Measurements from ENCODE around the gene ZBTB7A.

Gene ZBTB7A

GRCh38 chr19:4018140-4018613 lies 48.5 kb downstream of the ZBTB7A start:
- no peaks in the 10 kb centered on the region for H3K27me3 ChIP-seq (ENCODE audit: insufficient read depth, low read depth, severe bottlenecking)
- H3K27ac ChIP-seq, result no peak overlapping the region
- no peak overlapping the region for H3K4me3 ChIP-seq (ENCODE audit: low read depth, low read length)
- TF ChIP-seq, protein P1, sequence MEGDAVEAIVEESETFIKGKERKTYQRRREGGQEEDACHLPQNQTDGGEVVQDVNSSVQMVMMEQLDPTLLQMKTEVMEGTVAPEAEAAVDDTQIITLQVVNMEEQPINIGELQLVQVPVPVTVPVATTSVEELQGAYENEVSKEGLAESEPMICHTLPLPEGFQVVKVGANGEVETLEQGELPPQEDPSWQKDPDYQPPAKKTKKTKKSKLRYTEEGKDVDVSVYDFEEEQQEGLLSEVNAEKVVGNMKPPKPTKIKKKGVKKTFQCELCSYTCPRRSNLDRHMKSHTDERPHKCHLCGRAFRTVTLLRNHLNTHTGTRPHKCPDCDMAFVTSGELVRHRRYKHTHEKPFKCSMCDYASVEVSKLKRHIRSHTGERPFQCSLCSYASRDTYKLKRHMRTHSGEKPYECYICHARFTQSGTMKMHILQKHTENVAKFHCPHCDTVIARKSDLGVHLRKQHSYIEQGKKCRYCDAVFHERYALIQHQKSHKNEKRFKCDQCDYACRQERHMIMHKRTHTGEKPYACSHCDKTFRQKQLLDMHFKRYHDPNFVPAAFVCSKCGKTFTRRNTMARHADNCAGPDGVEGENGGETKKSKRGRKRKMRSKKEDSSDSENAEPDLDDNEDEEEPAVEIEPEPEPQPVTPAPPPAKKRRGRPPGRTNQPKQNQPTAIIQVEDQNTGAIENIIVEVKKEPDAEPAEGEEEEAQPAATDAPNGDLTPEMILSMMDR (IDR thresholded peaks at IDR 0.05; ENCODE audit: low read depth, low read length), result no peak
- H3K9me3 ChIP-seq (ENCODE audit: severe bottlenecking), result no peaks in the 10 kb centered on the region
- H3K36me3 ChIP-seq, result peaks cover 70% of the 10 kb centered on the region
- DNase-seq, result no peak

- Histone ChIP-seq H3K4me3 (ENCODE audit: low read depth, low read length) (no peak overlapping the region), H3K9me3 (ENCODE audit: severe bottlenecking) (no peaks in the 10 kb centered on the region), H3K27ac (no peak overlapping the region), H3K27me3 (ENCODE audit: insufficient read depth, low read depth, severe bottlenecking) (no peaks in the 10 kb centered on the region), H3K36me3 (peaks cover 72% of the 10 kb centered on the region)
- TF ChIP-seq, protein P1 (IDR thresholded peaks at IDR 0.05; ENCODE audit: low read depth, low read length), result no peak
- DNase-seq, result no peak
Observed at GRCh38 chr19:4016903-4017638, 49.6 kb downstream of the ZBTB7A start.

- H3K36me3 ChIP-seq, result peaks cover 68% of the 10 kb centered on the region
Observed at GRCh38 chr19:4016486-4016885, 50.2 kb downstream of the ZBTB7A start.

GRCh38 chr19:4015705-4016402 lies 50.8 kb downstream of the ZBTB7A start:
- Histone ChIP-seq H3K4me3 (ENCODE audit: low read depth, low read length) (no peak overlapping the region), H3K27me3 (ENCODE audit: insufficient read depth, low read depth, severe bottlenecking) (no peaks in the 10 kb centered on the region), H3K9me3 (ENCODE audit: severe bottlenecking) (no peaks in the 10 kb centered on the region), H3K27ac (no peak overlapping the region), H3K36me3 (peaks cover 69% of the 10 kb centered on the region)
- no peak for DNase-seq
- TF ChIP-seq, protein P1 (IDR thresholded peaks at IDR 0.05; ENCODE audit: low read depth, low read length), result no peak

More at GRCh38 chr19:4016486-4016885, 50.2 kb downstream of the ZBTB7A start:
- Histone ChIP-seq H3K9me3 (ENCODE audit: severe bottlenecking) (no peaks in the 10 kb centered on the region), H3K4me3 (ENCODE audit: low read depth, low read length) (no peak overlapping the region), H3K27ac (no peak overlapping the region), H3K27me3 (ENCODE audit: insufficient read depth, low read depth, severe bottlenecking) (no peaks in the 10 kb centered on the region)
- TF ChIP-seq, protein P1 (IDR thresholded peaks at IDR 0.05; ENCODE audit: low read depth, low read length), result no peak
- no peak for DNase-seq

DNA sequence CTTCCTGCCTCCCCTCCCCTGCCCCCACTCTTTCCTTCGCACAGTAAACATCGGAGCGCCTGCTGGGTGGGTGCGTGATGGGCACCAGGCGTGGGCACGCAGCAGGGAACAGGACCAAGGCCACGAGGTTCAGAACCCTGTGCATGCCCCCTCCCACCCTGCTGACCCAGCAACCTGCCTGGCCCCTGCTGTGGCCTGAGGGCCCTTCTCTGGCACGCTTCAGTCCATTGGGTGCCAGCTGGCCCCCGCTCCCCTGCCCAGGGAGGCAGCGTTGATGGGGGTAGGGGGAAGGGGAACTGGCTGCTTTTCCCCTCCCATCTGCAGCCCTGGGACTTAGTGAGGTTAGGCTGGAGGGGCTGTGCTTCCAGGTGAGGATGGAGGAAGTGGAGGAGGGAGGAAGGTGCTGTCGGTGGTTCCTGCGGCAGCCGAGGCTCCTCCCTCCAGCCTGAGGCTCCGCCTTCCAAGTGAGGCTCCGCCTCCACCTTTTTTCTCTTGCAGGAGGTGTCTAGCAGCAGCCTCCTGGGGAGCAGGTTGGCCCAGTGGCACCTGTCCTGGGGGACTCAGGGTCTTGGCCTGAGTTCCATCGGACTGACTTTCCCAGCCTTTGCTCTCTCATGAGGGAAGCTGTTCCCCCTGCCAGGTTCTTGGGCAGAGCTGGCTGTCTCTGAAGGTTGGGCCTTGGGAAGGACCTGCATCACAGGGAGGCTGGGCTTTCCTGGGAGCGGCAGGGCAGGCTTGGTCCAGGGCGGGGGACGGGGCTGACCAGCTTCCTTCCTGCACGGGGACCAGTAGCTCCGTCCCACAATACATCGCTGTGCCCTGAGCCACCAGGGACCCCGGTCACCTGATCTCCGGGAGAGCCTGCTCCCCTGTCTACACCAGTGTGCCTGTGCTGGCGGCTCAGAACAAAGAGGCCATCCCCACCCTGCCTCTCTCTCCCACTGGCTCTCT lies 51.9 kb downstream of the ZBTB7A start:
- no peaks in the 10 kb centered on the region for H3K27me3 ChIP-seq (ENCODE audit: insufficient read depth, low read depth, severe bottlenecking)
- H3K4me3 ChIP-seq (ENCODE audit: low read depth, low read length), result no peak overlapping the region
- peaks cover 71% of the 10 kb centered on the region for H3K36me3 ChIP-seq
- no peak for DNase-seq
- H3K27ac ChIP-seq, result no peak overlapping the region
- H3K9me3 ChIP-seq (ENCODE audit: severe bottlenecking), result no peaks in the 10 kb centered on the region
- TF ChIP-seq, protein P1 (IDR thresholded peaks at IDR 0.05; ENCODE audit: low read depth, low read length), result no peak
